HCT116 (cell line): Measurements from ENCODE around the gene RNF152. TPM values are rescaled to one million over a fixed set of nuclear protein-coding genes. Genes with fewer than 3 reads are reported as not detected.

Experiments used
- ATAC-seq: fragments of 200-7000 bp; cut with Tn5 transposase; 2 replicates; pipeline ENCODE4 v1.9.1; 2020; ENCODE audit warnings: mild to moderate bottlenecking, moderate library complexity
- BruUV-seq: library from RNA; stranded (reverse); fragments of 400-500 nt; replicated peaks from 2 replicates; lab custom pipeline; 2021; lab: Mats Ljungman, UMichigan
- CTCF ChIA-PET: fragments of 300-600 bp; sonication (Branson Sonifier 250); formaldehyde crosslinking; loops from one replicate; lab custom pipeline; 2021; ENCODE audit warnings: antibody characterized with exemption; lab: Charles Lee
- POLR2A ChIA-PET: fragments of 300-600, 350-600 bp; sonication (Branson Sonifier 250); formaldehyde crosslinking; loops from one replicate; lab custom pipeline; 2021; ENCODE audit warnings: antibody characterized with exemption; lab: Charles Lee
- RAD21 ChIA-PET, 2 experiments: fragments of 300-600 bp; sonication (Branson Sonifier 250); formaldehyde crosslinking; loops; one replicate each; lab custom pipeline; 2023; ENCODE audit warnings: low total read pairs in 2 of 2; ENCODE audit not compliant: uncharacterized antibody in 2 of 2, unreplicated experiment in 2 of 2, low non-redundant PET in 1 of 2; lab: Charles Lee
- DNase-seq: peaks from one replicate; pipeline ENCODE4 v3.0.0-alpha.2; 2010; ENCODE audit warnings: low read depth, low spot score
- H2AFZ ChIP-seq: fragments of 200-600 bp; shearing (Covaris generic), sonication (generic); 2 replicates; pipeline ENCODE4 v1.6.1; 2017; ENCODE audit warnings: low read depth, mixed run types, mixed read lengths, antibody characterized with exemption, low read length; ENCODE audit not compliant: poor library complexity, severe bottlenecking
- H3K27ac ChIP-seq: 2 replicates; pipeline ENCODE4 v1.5.1; 2012; ENCODE audit warnings: low read depth, low read length
- H3K27me3 ChIP-seq: fragments of 200-600 bp; sonication (generic); 2 replicates; pipeline ENCODE4 v1.6.1; 2016; ENCODE audit warnings: mixed run types, low read length, mixed read lengths; ENCODE audit not compliant: insufficient read depth
- H3K36me3 ChIP-seq, 2 experiments: fragments of 200-500 bp in 1 of 2; fragments of 200-600 bp in 1 of 2; sonication (Bioruptor generic) in 1 of 2; sonication (generic) in 1 of 2; 2 replicates each; pipeline versions ENCODE4 v1.5.1 to v1.6.1; 2014 to 2016; ENCODE audit warnings: low read length in 2 of 2, inconsistent platforms in 1 of 2, mixed read lengths in 1 of 2, mixed run types in 1 of 2; ENCODE audit not compliant: insufficient read depth in 2 of 2, control insufficient read depth in 1 of 2
- H3K4me1 ChIP-seq, 2 experiments: fragments of 200-600 bp in 1 of 2; sonication (generic) in 1 of 2; 2 replicates each; pipeline versions ENCODE4 v1.5.1 to v1.6.1; 2012 to 2017; ENCODE audit warnings: low read length in 2 of 2, inconsistent platforms in 1 of 2, mild to moderate bottlenecking in 1 of 2, mixed read lengths in 1 of 2, mixed run types in 1 of 2, moderate library complexity in 1 of 2; ENCODE audit not compliant: insufficient read depth in 2 of 2, control insufficient read depth in 1 of 2
- H3K4me2 ChIP-seq: fragments of 200-600 bp; sonication (generic); 2 replicates; pipeline ENCODE4 v1.6.1; 2017; ENCODE audit warnings: mixed run types, low read length, mixed read lengths
- H3K4me3 ChIP-seq, 2 experiments: fragments of 200-600 bp in 1 of 2; sonication (generic) in 1 of 2; replicated peaks in 1 of 2; 2 replicates each; pipeline ENCODE4 v1.5.1; 2011 to 2016; ENCODE audit warnings: low read length in 2 of 2, control low read depth in 1 of 2, low read depth in 1 of 2, mild to moderate bottlenecking in 1 of 2, mixed read lengths in 1 of 2, mixed run types in 1 of 2
- H3K79me2 ChIP-seq: fragments of 200-600 bp; sonication (generic); 2 replicates; pipeline ENCODE4 v1.6.1; 2017; ENCODE audit warnings: mild to moderate bottlenecking, mixed run types, low read length, moderate library complexity, mixed read lengths; ENCODE audit not compliant: insufficient read depth
- H3K9ac ChIP-seq: fragments of 200-600 bp; sonication (generic); 2 replicates; pipeline ENCODE4 v1.6.1; 2016; ENCODE audit warnings: low read length, mixed read lengths
- H3K9me2 ChIP-seq: fragments of 200-600 bp; sonication (generic), shearing (Covaris generic); 2 replicates; pipeline ENCODE4 v1.6.1; 2017; ENCODE audit warnings: mixed run types, mild to moderate bottlenecking, moderate library complexity; ENCODE audit not compliant: insufficient read depth
- H3K9me3 ChIP-seq, 2 experiments: fragments of 200-500 bp in 1 of 2; fragments of 200-600 bp in 1 of 2; sonication (Bioruptor generic) in 1 of 2; sonication (generic) in 1 of 2; 2 replicates each; pipeline ENCODE4 v1.6.1; 2014 to 2017; ENCODE audit warnings: low read length in 2 of 2, mixed read lengths in 2 of 2, inconsistent platforms in 1 of 2, low read depth in 1 of 2, mild to moderate bottlenecking in 1 of 2, mixed run types in 1 of 2, moderate library complexity in 1 of 2; ENCODE audit not compliant: control insufficient read depth in 1 of 2, insufficient read depth in 1 of 2
- H4K20me1 ChIP-seq: fragments of 200-600 bp; sonication (generic), shearing (Covaris generic); 2 replicates; pipeline ENCODE4 v1.6.1; 2017; ENCODE audit warnings: mixed run types, mild to moderate bottlenecking, moderate library complexity; ENCODE audit not compliant: insufficient read depth
- CBX3 ChIP-seq: IDR thresholded peaks from 2 replicates; pipeline ENCODE4 v1.6.1; 2012; ENCODE audit warnings: low read depth
- CEBPB ChIP-seq: IDR thresholded peaks from 2 replicates; pipeline ENCODE4 v1.6.1; 2012; ENCODE audit warnings: low read depth
- EGR1 ChIP-seq: IDR thresholded peaks from 2 replicates; pipeline ENCODE4 v1.6.1; 2012; ENCODE audit warnings: low read depth
- EZH2phosphoT487 ChIP-seq: fragments of 200-600 bp; IDR thresholded peaks from 2 replicates; pipeline ENCODE4 v1.6.1; 2018; ENCODE audit warnings: antibody characterized with exemption, borderline replicate concordance
- FOSL1 ChIP-seq: IDR thresholded peaks from 2 replicates; pipeline ENCODE4 v1.6.1; 2012; ENCODE audit warnings: low read depth
- JUND ChIP-seq: IDR thresholded peaks from 2 replicates; pipeline ENCODE4 v1.6.1; 2012
- POLR2A ChIP-seq: IDR thresholded peaks from 2 replicates; pipeline ENCODE4 v1.7.0; 2011; ENCODE audit warnings: borderline replicate concordance; ENCODE audit not compliant: insufficient read depth, insufficient read length; ENCODE audit errors: extremely low read depth
- POLR2AphosphoS5 ChIP-seq: IDR thresholded peaks from 2 replicates; pipeline ENCODE4 v1.6.1; 2011; ENCODE audit warnings: mild to moderate bottlenecking, low read depth, low read length, moderate library complexity
- RAD21 ChIP-seq: IDR thresholded peaks from 2 replicates; pipeline ENCODE4 v1.6.1; 2012; ENCODE audit warnings: low read depth, mild to moderate bottlenecking
- SIN3A ChIP-seq: IDR thresholded peaks from 2 replicates; pipeline ENCODE4 v1.6.1; 2012; ENCODE audit warnings: low read depth
- SP1 ChIP-seq: IDR thresholded peaks from 2 replicates; pipeline ENCODE4 v1.6.1; 2012; ENCODE audit warnings: low read depth
- SRF ChIP-seq: IDR thresholded peaks from 2 replicates; pipeline ENCODE4 v1.6.1; 2012; ENCODE audit warnings: low read depth
- TCF7L2 ChIP-seq: IDR thresholded peaks from 2 replicates; pipeline ENCODE4 v1.7.0; 2011; ENCODE audit warnings: borderline replicate concordance, inconsistent platforms; ENCODE audit not compliant: insufficient read depth, insufficient read length; ENCODE audit errors: extremely low read depth
- YY1 ChIP-seq: IDR thresholded peaks from 2 replicates; pipeline ENCODE4 v1.6.1; 2011; ENCODE audit warnings: low read length, low read depth, moderate library complexity, mild to moderate bottlenecking; ENCODE audit not compliant: insufficient replicate concordance; ENCODE audit errors: extremely low read depth
- ZFX ChIP-seq: fragments of 450-650 bp; IDR thresholded peaks from 2 replicates; pipeline ENCODE4 v1.6.1; 2017
- intact Hi-C: fragments of 100-400 bp; cut with micrococcal nuclease; formaldehyde crosslinking; loops from 2 replicates; pipeline ENCODE4 v1.10.0; 2022
- total RNA-seq: library from RNA; stranded (reverse); gene quantifications from one replicate; pipeline ENCODE4 v1.2.1, GENCODE V29; 2021; ENCODE audit not compliant: unreplicated experiment
- TF ChIP-seq, protein P1 (sequence below): IDR thresholded peaks from 2 replicates; pipeline ENCODE4 v1.6.1; 2012; ENCODE audit warnings: low read depth
- TF ChIP-seq, protein P2 (sequence below): IDR thresholded peaks from 2 replicates; pipeline ENCODE4 v1.6.1; 2011; ENCODE audit warnings: mild to moderate bottlenecking, low read length, moderate library complexity; ENCODE audit not compliant: insufficient replicate concordance; ENCODE audit errors: extremely low read depth
- TF ChIP-seq, protein P3 (sequence below): IDR thresholded peaks from 2 replicates; pipeline ENCODE4 v1.6.1; 2012
- TF ChIP-seq, protein P4 (sequence below): IDR thresholded peaks from 2 replicates; pipeline ENCODE4 v1.6.1; 2012
- TF ChIP-seq, protein P5 (sequence below), 3 experiments: fragments of 200-600 bp in 1 of 3; sonication (generic) in 1 of 3; IDR thresholded peaks in 2 of 3; conservative IDR thresholded peaks in 1 of 3; 2 replicates each; pipeline ENCODE4 v1.5.1; 2012 to 2017; ENCODE audit warnings: low read depth in 2 of 3, low read length in 2 of 3, antibody characterized with exemption in 1 of 3, borderline replicate concordance in 1 of 3, control low read depth in 1 of 3, mild to moderate bottlenecking in 1 of 3, mixed read lengths in 1 of 3, mixed run types in 1 of 3, moderate library complexity in 1 of 3; ENCODE audit not compliant: insufficient read depth in 1 of 3

The RNF152 gene
- total RNA-seq, 1 experiment from 2014 or later: 0.47 TPM

DNA sequence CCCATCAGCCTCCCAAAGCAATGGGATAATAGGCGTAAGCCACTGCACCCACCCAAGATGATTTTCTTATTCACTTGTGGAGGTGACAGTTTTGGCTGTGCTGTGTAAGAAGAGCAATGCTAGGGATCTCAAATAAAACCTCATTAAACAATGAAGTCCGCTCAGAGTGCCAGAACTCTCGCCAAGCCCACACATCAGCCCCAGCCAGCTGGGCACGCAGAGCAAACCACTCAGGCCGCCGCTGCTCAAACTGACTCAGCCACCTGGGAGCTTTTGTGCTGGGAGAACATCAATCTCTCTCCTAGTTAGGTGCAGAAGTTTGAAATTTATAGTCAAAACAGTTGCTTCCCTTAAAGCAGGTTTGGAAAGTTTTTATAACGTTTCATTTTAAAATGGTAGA, 47.6 kb downstream of the RNF152 start:
- RAD21 ChIA-PET: no interaction called here
- H4K20me1 ChIP-seq: no peaks in the 10 kb centered on the region
- POLR2A ChIA-PET: no interaction called here

More for the DNA sequence above, 47.6 kb downstream of the RNF152 start:
- no peak for TF ChIP-seq CBX3
- TF ChIP-seq, protein P1, sequence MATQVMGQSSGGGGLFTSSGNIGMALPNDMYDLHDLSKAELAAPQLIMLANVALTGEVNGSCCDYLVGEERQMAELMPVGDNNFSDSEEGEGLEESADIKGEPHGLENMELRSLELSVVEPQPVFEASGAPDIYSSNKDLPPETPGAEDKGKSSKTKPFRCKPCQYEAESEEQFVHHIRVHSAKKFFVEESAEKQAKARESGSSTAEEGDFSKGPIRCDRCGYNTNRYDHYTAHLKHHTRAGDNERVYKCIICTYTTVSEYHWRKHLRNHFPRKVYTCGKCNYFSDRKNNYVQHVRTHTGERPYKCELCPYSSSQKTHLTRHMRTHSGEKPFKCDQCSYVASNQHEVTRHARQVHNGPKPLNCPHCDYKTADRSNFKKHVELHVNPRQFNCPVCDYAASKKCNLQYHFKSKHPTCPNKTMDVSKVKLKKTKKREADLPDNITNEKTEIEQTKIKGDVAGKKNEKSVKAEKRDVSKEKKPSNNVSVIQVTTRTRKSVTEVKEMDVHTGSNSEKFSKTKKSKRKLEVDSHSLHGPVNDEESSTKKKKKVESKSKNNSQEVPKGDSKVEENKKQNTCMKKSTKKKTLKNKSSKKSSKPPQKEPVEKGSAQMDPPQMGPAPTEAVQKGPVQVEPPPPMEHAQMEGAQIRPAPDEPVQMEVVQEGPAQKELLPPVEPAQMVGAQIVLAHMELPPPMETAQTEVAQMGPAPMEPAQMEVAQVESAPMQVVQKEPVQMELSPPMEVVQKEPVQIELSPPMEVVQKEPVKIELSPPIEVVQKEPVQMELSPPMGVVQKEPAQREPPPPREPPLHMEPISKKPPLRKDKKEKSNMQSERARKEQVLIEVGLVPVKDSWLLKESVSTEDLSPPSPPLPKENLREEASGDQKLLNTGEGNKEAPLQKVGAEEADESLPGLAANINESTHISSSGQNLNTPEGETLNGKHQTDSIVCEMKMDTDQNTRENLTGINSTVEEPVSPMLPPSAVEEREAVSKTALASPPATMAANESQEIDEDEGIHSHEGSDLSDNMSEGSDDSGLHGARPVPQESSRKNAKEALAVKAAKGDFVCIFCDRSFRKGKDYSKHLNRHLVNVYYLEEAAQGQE: no peak
- TF ChIP-seq POLR2AphosphoS5: no peak
- TF ChIP-seq SIN3A: no peak
- TF ChIP-seq, protein P2, sequence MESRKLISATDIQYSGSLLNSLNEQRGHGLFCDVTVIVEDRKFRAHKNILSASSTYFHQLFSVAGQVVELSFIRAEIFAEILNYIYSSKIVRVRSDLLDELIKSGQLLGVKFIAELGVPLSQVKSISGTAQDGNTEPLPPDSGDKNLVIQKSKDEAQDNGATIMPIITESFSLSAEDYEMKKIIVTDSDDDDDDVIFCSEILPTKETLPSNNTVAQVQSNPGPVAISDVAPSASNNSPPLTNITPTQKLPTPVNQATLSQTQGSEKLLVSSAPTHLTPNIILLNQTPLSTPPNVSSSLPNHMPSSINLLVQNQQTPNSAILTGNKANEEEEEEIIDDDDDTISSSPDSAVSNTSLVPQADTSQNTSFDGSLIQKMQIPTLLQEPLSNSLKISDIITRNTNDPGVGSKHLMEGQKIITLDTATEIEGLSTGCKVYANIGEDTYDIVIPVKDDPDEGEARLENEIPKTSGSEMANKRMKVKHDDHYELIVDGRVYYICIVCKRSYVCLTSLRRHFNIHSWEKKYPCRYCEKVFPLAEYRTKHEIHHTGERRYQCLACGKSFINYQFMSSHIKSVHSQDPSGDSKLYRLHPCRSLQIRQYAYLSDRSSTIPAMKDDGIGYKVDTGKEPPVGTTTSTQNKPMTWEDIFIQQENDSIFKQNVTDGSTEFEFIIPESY: no peak
- TF ChIP-seq RAD21: no peak
- TF ChIP-seq, protein P3, sequence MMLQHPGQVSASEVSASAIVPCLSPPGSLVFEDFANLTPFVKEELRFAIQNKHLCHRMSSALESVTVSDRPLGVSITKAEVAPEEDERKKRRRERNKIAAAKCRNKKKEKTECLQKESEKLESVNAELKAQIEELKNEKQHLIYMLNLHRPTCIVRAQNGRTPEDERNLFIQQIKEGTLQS: no peak
- no peak for TF ChIP-seq JUND
- TF ChIP-seq YY1: no peak
- TF ChIP-seq POLR2A: no peak
- TF ChIP-seq EZH2phosphoT487: no peak
- TF ChIP-seq, protein P4, sequence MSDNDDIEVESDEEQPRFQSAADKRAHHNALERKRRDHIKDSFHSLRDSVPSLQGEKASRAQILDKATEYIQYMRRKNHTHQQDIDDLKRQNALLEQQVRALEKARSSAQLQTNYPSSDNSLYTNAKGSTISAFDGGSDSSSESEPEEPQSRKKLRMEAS: no peak
- no peak for TF ChIP-seq TCF7L2
- no peak for TF ChIP-seq EGR1
- TF ChIP-seq, protein P5, sequence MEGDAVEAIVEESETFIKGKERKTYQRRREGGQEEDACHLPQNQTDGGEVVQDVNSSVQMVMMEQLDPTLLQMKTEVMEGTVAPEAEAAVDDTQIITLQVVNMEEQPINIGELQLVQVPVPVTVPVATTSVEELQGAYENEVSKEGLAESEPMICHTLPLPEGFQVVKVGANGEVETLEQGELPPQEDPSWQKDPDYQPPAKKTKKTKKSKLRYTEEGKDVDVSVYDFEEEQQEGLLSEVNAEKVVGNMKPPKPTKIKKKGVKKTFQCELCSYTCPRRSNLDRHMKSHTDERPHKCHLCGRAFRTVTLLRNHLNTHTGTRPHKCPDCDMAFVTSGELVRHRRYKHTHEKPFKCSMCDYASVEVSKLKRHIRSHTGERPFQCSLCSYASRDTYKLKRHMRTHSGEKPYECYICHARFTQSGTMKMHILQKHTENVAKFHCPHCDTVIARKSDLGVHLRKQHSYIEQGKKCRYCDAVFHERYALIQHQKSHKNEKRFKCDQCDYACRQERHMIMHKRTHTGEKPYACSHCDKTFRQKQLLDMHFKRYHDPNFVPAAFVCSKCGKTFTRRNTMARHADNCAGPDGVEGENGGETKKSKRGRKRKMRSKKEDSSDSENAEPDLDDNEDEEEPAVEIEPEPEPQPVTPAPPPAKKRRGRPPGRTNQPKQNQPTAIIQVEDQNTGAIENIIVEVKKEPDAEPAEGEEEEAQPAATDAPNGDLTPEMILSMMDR (IDR thresholded peaks at IDR 0.05 in 2 of 3, conservative IDR thresholded peaks at IDR 0.05 in 1 of 3; ENCODE audit: borderline replicate concordance in 1 of 3, insufficient read depth in 1 of 3, low read depth in 2 of 3, low read length in 2 of 3): no peak
- no peak for TF ChIP-seq SP1
- TF ChIP-seq ZFX: no peak
- TF ChIP-seq SRF: no peak
- no peak for TF ChIP-seq CEBPB
- TF ChIP-seq FOSL1: no peak
- TF ChIP-seq, all 23 proteins: peak for 0
- 0 out of 2 replicates have a peak, but pooled peaks cover 10% of the 10 kb centered on the region for H3K27me3 ChIP-seq
- no peak overlapping the region for H2AFZ ChIP-seq
- DNase-seq (no peak), ATAC-seq (no peak)
- intact Hi-C loops: no loop called here
- H3K27ac ChIP-seq: no peak overlapping the region
- no peak overlapping the region for H3K4me2 ChIP-seq
- no peaks in the 10 kb centered on the region for H3K4me1 ChIP-seq
- H3K4me3 ChIP-seq: no peak overlapping the region
- H3K9ac ChIP-seq: no peak overlapping the region
- no peaks in the 10 kb centered on the region for H3K9me3 ChIP-seq
- H3K79me2 ChIP-seq: no peaks in the 10 kb centered on the region
- no peaks in the 10 kb centered on the region for H3K9me2 ChIP-seq
- CTCF ChIA-PET: no interaction called here
- no peaks in the 10 kb centered on the region for H3K36me3 ChIP-seq
- BruUV-seq: no TSS peak
